DMS79 treated with DMSO at 0.1 percent for 48 hours (cell line): Measurements from ENCODE around the gene SULT1B1.
"Not testable (repeated sequence)": the region's sequence is repeated elsewhere in the genome, so short reads cannot be mapped to it uniquely, and the experiment has no call there.

Source experiments
- DNase-seq: peaks from one replicate; lab custom pipeline; 2025; lab: John Stamatoyannopoulos, UW

The SULT1B1 gene

GRCh38 chr4:69760455-69760854, at the start of gene SULT1B1:
Gene SULT1B1 (minus strand): TSS chr4:69760620. CDS start chr4:69755217, 5,403 bp downstream.
- DNase-seq = no peak

- DNase-seq = no peak
These were observed 40.2 kb upstream of the SULT1B1 start for GRCh38 chr4:69800599-69800998.

- no peak for DNase-seq
These were observed 38.9 kb upstream of the SULT1B1 start for GRCh38 chr4:69799337-69799736.

GRCh38 chr4:69793732-69794131, 33.3 kb upstream of the SULT1B1 start:
- DNase-seq = no peak

- DNase-seq = no peak
These were observed 27.5 kb upstream of the SULT1B1 start for GRCh38 chr4:69787879-69788278.

- DNase-seq = no peak
These were observed 26.1 kb upstream of the SULT1B1 start for GRCh38 chr4:69786547-69786946.

GRCh38 chr4:69785211-69785831, 24.9 kb upstream of the SULT1B1 start:
- DNase-seq = no peak

GRCh38 chr4:69782651-69783310, 22.4 kb upstream of the SULT1B1 start:
- DNase-seq = no peak

- no peak for DNase-seq
These were observed 21.3 kb upstream of the SULT1B1 start for GRCh38 chr4:69781458-69782418.

- DNase-seq = no peak
These were observed 19.7 kb upstream of the SULT1B1 start for GRCh38 chr4:69780141-69780540.

- no peak for DNase-seq
These were observed 16.3 kb upstream of the SULT1B1 start for GRCh38 chr4:69776696-69777095.

- no peak for DNase-seq
These were observed 15.0 kb upstream of the SULT1B1 start for GRCh38 chr4:69775321-69775867.

GRCh38 chr4:69773484-69773883, 13.1 kb upstream of the SULT1B1 start:
- no peak for DNase-seq

GRCh38 chr4:69768554-69768953, 8.1 kb upstream of the SULT1B1 start:
- DNase-seq = not testable (repeated sequence)

- DNase-seq = no peak
These were observed 5.3 kb upstream of the SULT1B1 start for GRCh38 chr4:69765751-69766150.

GRCh38 chr4:69764311-69764710, 3.9 kb upstream of the SULT1B1 start:
- DNase-seq = no peak

- no peak for DNase-seq
These were observed 2.8 kb upstream of the SULT1B1 start for GRCh38 chr4:69763233-69763632.

- no peak for DNase-seq
These were observed 1.2 kb downstream of the SULT1B1 start for GRCh38 chr4:69759189-69759604.

- no peak for DNase-seq
These were observed 3.0 kb downstream of the SULT1B1 start for GRCh38 chr4:69757464-69757863.

GRCh38 chr4:69754926-69755580, 5.4 kb downstream of the SULT1B1 start:
- no peak for DNase-seq

- no peak for DNase-seq
These were observed 6.7 kb downstream of the SULT1B1 start for GRCh38 chr4:69753686-69754085.

GRCh38 chr4:69750346-69750745, 10.1 kb downstream of the SULT1B1 start:
- no peak for DNase-seq
